ENCODE data around the gene BCKDHB.
"Not testable (repeated sequence)": the region's sequence is repeated elsewhere in the genome, so short reads cannot be mapped to it uniquely, and the experiment has no call there.

BCKDHB gene

GRCh38 chr6:80095600-80095999 lies 10.9 kb upstream of the BCKDHB start:
- TF ChIP-seq CTCF (conservative IDR thresholded peaks at IDR 0.05; ENCODE audit: control insufficient read depth, insufficient read depth, low read depth, low read length), result no peak
- H3K4me3 ChIP-seq (ENCODE audit: control insufficient read depth, low read depth, low read length), result no peak overlapping the region
- no peak for DNase-seq (ENCODE audit: low read depth)

DNA sequence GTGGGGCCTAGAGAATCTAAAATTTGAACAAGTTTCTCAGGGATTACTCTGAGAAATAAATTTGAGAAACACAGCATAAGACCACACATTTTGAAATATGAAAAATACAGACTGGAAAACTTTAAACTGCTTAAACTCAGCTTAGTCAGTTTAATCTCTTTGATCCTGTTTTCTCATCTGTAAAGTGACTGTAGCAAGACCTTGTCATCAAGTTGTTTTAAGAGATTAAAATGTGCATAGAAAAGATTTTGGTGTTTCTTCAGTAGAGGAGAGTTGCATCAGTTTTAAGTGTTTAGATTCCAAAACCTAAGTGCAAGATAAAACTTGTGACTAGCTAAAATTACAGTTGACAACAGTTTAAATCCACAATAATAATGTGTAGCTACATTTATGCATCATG lies 8.1 kb upstream of the BCKDHB start:
- no peak for DNase-seq (ENCODE audit: low read depth)
- no peak overlapping the region for H3K4me3 ChIP-seq (ENCODE audit: control insufficient read depth, low read depth, low read length)
- no peak for TF ChIP-seq CTCF (conservative IDR thresholded peaks at IDR 0.05; ENCODE audit: control insufficient read depth, insufficient read depth, low read depth, low read length)

- no peak for DNase-seq (ENCODE audit: low read depth)
- no peak overlapping the region for H3K4me3 ChIP-seq (ENCODE audit: control insufficient read depth, low read depth, low read length)
- TF ChIP-seq CTCF (conservative IDR thresholded peaks at IDR 0.05; ENCODE audit: control insufficient read depth, insufficient read depth, low read depth, low read length), result no peak
Observed at GRCh38 chr6:80104520-80104919, 2.0 kb upstream of the BCKDHB start.

GRCh38 chr6:80105972-80106417 lies 476 bp upstream of the BCKDHB start:
- DNase-seq (ENCODE audit: low read depth), result no peak
- TF ChIP-seq CTCF (conservative IDR thresholded peaks at IDR 0.05; ENCODE audit: control insufficient read depth, insufficient read depth, low read depth, low read length), result no peak
- peak overlapping the region; percentile 21 for H3K4me3 ChIP-seq (ENCODE audit: control insufficient read depth, low read depth, low read length)

- DNase-seq (ENCODE audit: low read depth); H3K4me3 ChIP-seq (ENCODE audit: control insufficient read depth, low read depth, low read length): not testable (repeated sequence)
Observed at GRCh38 chr6:80122576-80122975, 16.1 kb downstream of the BCKDHB start.

DNA sequence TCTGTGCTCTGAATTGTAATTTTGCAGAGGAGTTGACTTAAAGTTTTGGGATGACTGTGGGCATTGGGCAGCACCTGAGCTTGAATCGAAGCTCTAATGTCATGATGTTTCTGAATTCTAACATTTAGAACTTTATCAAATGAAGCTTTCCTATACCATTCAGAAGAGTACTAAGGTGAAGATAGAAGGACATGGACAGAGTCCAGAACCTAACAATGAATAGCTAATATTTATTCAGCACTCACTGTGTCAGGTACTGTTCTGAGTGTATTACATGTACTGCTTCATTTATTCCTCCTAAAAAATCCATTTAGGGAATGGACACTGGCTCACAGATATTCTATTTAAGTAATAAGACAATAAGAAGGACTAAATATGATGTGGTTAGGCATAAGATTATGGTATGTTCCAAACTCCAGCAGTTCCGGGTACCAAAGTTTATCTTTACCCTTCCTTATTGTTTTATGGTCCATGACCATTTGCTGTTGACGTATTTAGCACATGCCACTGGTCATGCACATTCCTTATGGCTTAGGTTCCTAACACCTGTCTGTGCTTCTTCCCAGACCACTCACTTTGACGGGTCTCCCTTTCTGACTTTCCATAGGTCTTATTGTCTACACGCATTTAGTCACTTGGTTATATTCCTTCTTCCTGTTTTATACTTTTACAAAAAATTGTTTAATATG lies 20.3 kb downstream of the BCKDHB start:
- no peak for TF ChIP-seq CTCF (conservative IDR thresholded peaks at IDR 0.05; ENCODE audit: control insufficient read depth, insufficient read depth, low read depth, low read length)
- no peak for DNase-seq (ENCODE audit: low read depth)
- H3K4me3 ChIP-seq (ENCODE audit: control insufficient read depth, low read depth, low read length), result no peak overlapping the region

GRCh38 chr6:80129485-80129884 lies 23.0 kb downstream of the BCKDHB start:
- H3K4me3 ChIP-seq (ENCODE audit: control insufficient read depth, low read depth, low read length), result no peak overlapping the region
- no peak for DNase-seq (ENCODE audit: low read depth)
- TF ChIP-seq CTCF (conservative IDR thresholded peaks at IDR 0.05; ENCODE audit: control insufficient read depth, insufficient read depth, low read depth, low read length), result no peak
